A549 (cell line): ENCODE data around the gene UBN2. TPM values are rescaled to one million over a fixed set of nuclear protein-coding genes. Genes with fewer than 3 reads are reported as not detected.

Experiments
- ATAC-seq, 2 experiments: fragments of 200-7000 bp in 1 of 2; fragments of >200 bp in 1 of 2; cut with Nextera tagmentation in 1 of 2; cut with Tn5 transposase in 1 of 2; 3 replicates each; pipeline versions ENCODE4 v1.8.0 to v1.9.1; 2018 to 2020; ENCODE audit warnings: mild to moderate bottlenecking in 1 of 2, moderate library complexity in 1 of 2
- CTCF ChIA-PET: fragments of 300-600 bp; sonication (Branson Sonifier 250); formaldehyde crosslinking; extraction: SDS; loops from one replicate; lab custom pipeline; 2021; ENCODE audit warnings: antibody characterized with exemption, inconsistent platforms; lab: Yijun Ruan, JAX
- POLR2A ChIA-PET: fragments of 350-600 bp; formaldehyde crosslinking; extraction: SDS; loops from one replicate; lab custom pipeline; 2021; ENCODE audit warnings: antibody characterized with exemption, inconsistent platforms; lab: Yijun Ruan, JAX
- DNase-seq, 2 experiments: peaks; one replicate each; pipeline versions ENCODE4 v3.0.0 to v3.0.0-alpha.2; 2011 to 2016; ENCODE audit warnings: low read depth in 1 of 2, low spot score in 1 of 2
- FAIRE-seq: peaks from 2 replicates; lab custom pipeline; 2011; peaks lifted over from hg19 to GRCh38; lab: Jason Lieb, UNC
- H3K27ac ChIP-seq, 2 experiments: fragments of >200 bp; sonication (Bioruptor Twin); formaldehyde crosslinking; 3 replicates each; pipeline ENCODE4 v1.5.1; 2016 to 2017
- H3K4me1 ChIP-seq: fragments of >200 bp; sonication (Bioruptor Twin); formaldehyde crosslinking; 3 replicates; pipeline ENCODE4 v1.6.1; 2016
- H3K4me2 ChIP-seq: fragments of >200 bp; sonication (Bioruptor Twin); formaldehyde crosslinking; 3 replicates; pipeline ENCODE4 v1.6.1; 2016
- H3K4me3 ChIP-seq: fragments of >200 bp; sonication (Bioruptor Twin); formaldehyde crosslinking; 3 replicates; pipeline ENCODE4 v1.5.1; 2016
- H3K9me3 ChIP-seq: fragments of >200 bp; sonication (Bioruptor Twin); formaldehyde crosslinking; 3 replicates; pipeline ENCODE4 v1.6.1; 2016
- BCL3 ChIP-seq: fragments of >200 bp; sonication (Bioruptor Twin); formaldehyde crosslinking; IDR thresholded peaks from 3 replicates; pipeline ENCODE4 v1.6.1; 2016
- BHLHE40 ChIP-seq: IDR thresholded peaks from 2 replicates; pipeline ENCODE4 v1.6.1; 2012; ENCODE audit warnings: low read depth, low read length, inconsistent platforms
- CHD2 ChIP-seq: fragments of 150-350 bp; IDR thresholded peaks from 2 replicates; pipeline ENCODE4 v1.6.1; 2014; ENCODE audit warnings: low read length; ENCODE audit not compliant: partially characterized antibody
- CHD4 ChIP-seq: fragments of 200-600 bp; sonication (generic); IDR thresholded peaks from 2 replicates; pipeline ENCODE4 v1.6.1; 2016; ENCODE audit warnings: antibody characterized with exemption, mild to moderate bottlenecking, borderline replicate concordance
- EP300 ChIP-seq, 2 experiments: fragments of >200 bp; sonication (Bioruptor Twin); formaldehyde crosslinking; IDR thresholded peaks; 2 replicates in 1 of 2; 3 replicates in 1 of 2; pipeline ENCODE4 v1.6.1; 2016 to 2017
- FOSL2 ChIP-seq, 2 experiments: fragments of 450-650 bp in 1 of 2; fragments of >200 bp in 1 of 2; sonication (Bioruptor Twin) in 1 of 2; formaldehyde crosslinking; IDR thresholded peaks; 2 replicates each; pipeline versions ENCODE4 v1.5.0 to v1.6.1; 2016 to 2020; ENCODE audit warnings: mild to moderate bottlenecking in 1 of 2, moderate library complexity in 1 of 2
- HEYL ChIP-seq: fragments of 250-450 bp; sonication (Bioruptor Pico); IDR thresholded peaks from 2 replicates; pipeline ENCODE4 v1.8.0; 2021; ENCODE audit warnings: mild to moderate bottlenecking, moderate library complexity
- HMGXB4 ChIP-seq: fragments of 250-450 bp; sonication (Bioruptor Pico); IDR thresholded peaks from 2 replicates; pipeline ENCODE4 v1.5.0; 2021; ENCODE audit warnings: mild to moderate bottlenecking, moderate library complexity, borderline replicate concordance
- HOXB13 ChIP-seq: fragments of 250-450 bp; sonication (Bioruptor Pico); IDR thresholded peaks from 2 replicates; pipeline ENCODE4 v1.5.0; 2020; ENCODE audit warnings: low read depth, mild to moderate bottlenecking, moderate library complexity
- KDM1A ChIP-seq: fragments of 200-600 bp; sonication (generic); IDR thresholded peaks from 2 replicates; pipeline ENCODE4 v1.6.1; 2016; ENCODE audit warnings: low read depth, mild to moderate bottlenecking
- MAFK ChIP-seq: fragments of 450-650 bp; IDR thresholded peaks from 2 replicates; pipeline ENCODE4 v1.6.1; 2014; ENCODE audit not compliant: partially characterized antibody
- POLR2A ChIP-seq: IDR thresholded peaks from 2 replicates; pipeline ENCODE4 v1.6.1; 2012; ENCODE audit warnings: mild to moderate bottlenecking, low read length
- REST ChIP-seq: fragments of 200-600 bp; sonication (generic); IDR thresholded peaks from 2 replicates; pipeline ENCODE4 v1.6.1; 2016; ENCODE audit warnings: antibody characterized with exemption, mild to moderate bottlenecking, moderate library complexity
- RNF2 ChIP-seq: fragments of 200-600 bp; sonication (generic); IDR thresholded peaks from 2 replicates; pipeline ENCODE4 v1.6.1; 2016; ENCODE audit warnings: low read depth, mild to moderate bottlenecking, antibody characterized with exemption, moderate library complexity, borderline replicate concordance
- TFCP2L1 ChIP-seq: fragments of 250-450 bp; sonication (Bioruptor Pico); IDR thresholded peaks from 2 replicates; pipeline ENCODE4 v1.5.0; 2021; ENCODE audit warnings: mild to moderate bottlenecking
- USF2 ChIP-seq: fragments of 450-650 bp; IDR thresholded peaks from 2 replicates; pipeline ENCODE4 v1.6.1; 2014; ENCODE audit warnings: antibody characterized with exemption
- ZFP36 ChIP-seq: fragments of 450-650 bp; IDR thresholded peaks from 2 replicates; pipeline ENCODE4 v1.6.1; 2014; ENCODE audit warnings: borderline replicate concordance; ENCODE audit not compliant: partially characterized antibody
- ZSCAN20 ChIP-seq: fragments of 250-450 bp; sonication (Bioruptor Pico); IDR thresholded peaks from 2 replicates; pipeline ENCODE4 v1.8.0; 2022; ENCODE audit warnings: mild to moderate bottlenecking, moderate library complexity
- WGBS: methylation state at CpG from one replicate; pipeline ENCODE4 v1.1.6; 2017; ENCODE audit errors: missing lambda C conversion rate; 5-methylcytosine and 5-hydroxymethylcytosine counted together
- polyA plus RNA-seq, 4 experiments: library from polyadenylated mRNA; depleted of rRNA in 3 of 4; stranded (reverse); fragments of >200 nt; fragmentation: RNase III in 1 of 4; extraction: RNeasy Plus Mini Kit Qiagen cat#74134 plus additional on column Dnase treatment in 1 of 4; gene quantifications; 2 replicates in 3 of 4; 3 replicates in 1 of 4; pipeline ENCODE4 v1.2.3, GENCODE V29; 2011 to 2017
- TF ChIP-seq, protein P1 (sequence below): fragments of >200 bp; sonication (Bioruptor Twin); formaldehyde crosslinking; IDR thresholded peaks from 3 replicates; pipeline ENCODE4 v1.5.1; 2016

The UBN2 gene
- polyA plus RNA-seq, 2 of the 4 experiments (the other 2 are of a cell fraction), result 2.1 to 5.7 TPM

DNA sequence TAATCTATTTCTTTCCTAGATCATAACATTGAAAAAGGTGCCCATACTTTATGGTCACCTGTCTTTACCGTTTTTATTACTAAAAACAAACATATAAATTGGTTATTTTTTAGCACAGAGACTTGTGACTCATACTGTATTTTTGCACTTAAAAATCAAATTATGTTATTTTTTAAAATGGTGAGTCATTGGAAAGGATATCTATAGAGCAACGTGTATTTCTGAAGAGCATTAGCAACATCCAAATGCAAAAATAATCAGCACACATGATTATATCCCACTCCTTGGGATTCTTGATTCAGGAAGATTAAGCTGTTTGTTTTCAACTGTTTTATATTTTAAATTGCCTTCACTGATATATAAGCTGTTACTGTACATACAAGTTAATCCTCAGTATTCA, 69.4 kb downstream of the UBN2 start:
- FAIRE-seq, result no peak
- DNase-seq, result no peak
- no peak for ATAC-seq
- H3K4me2 ChIP-seq, result no peak overlapping the region
- no peak for TF ChIP-seq REST
- TF ChIP-seq FOSL2 (IDR thresholded peaks at IDR 0.05), result no peak
- TF ChIP-seq FOSL2 (CRISPR knock-in tag; IDR thresholded peaks at IDR 0.05), result peak; percentile 42; the same call in 1 of the 2 replicates
- no peak for TF ChIP-seq USF2
- TF ChIP-seq KDM1A, result no peak
- no peak for TF ChIP-seq BHLHE40
- no peak for TF ChIP-seq CHD2
- no peak for TF ChIP-seq HEYL (CRISPR knock-in tag)
- WGBS, result 42% methylated on average over 2 of the region's 2 CpGs
- peaks cover 20% of the 10 kb centered on the region for H3K4me1 ChIP-seq
- no peaks in the 10 kb centered on the region for H3K9me3 ChIP-seq
- ChIA-PET POLR2A (no interaction called here), CTCF (no interaction called here)
- no peak overlapping the region for H3K27ac ChIP-seq
- H3K4me3 ChIP-seq, result no peak overlapping the region

- DNase-seq, result no peak
- 85% methylated on average over 1 of the region's 1 CpG for WGBS
- no peaks in the 10 kb centered on the region for H3K9me3 ChIP-seq
- H3K4me1 ChIP-seq, result peaks cover 5% of the 10 kb centered on the region
- no peak overlapping the region for H3K4me3 ChIP-seq
- ChIA-PET POLR2A (no interaction called here), CTCF (no interaction called here)
- FAIRE-seq, result no peak
- TF ChIP-seq EP300 (IDR thresholded peaks at IDR 0.05), result no peak
- no peak for TF ChIP-seq HOXB13 (CRISPR knock-in tag)
- no peak for TF ChIP-seq MAFK
- ATAC-seq, result no peak
- no peak overlapping the region for H3K27ac ChIP-seq
- no peak overlapping the region for H3K4me2 ChIP-seq
These were observed 73.5 kb downstream of the UBN2 start for GRCh38 chr7:139304517-139304916.

GRCh38 chr7:139317939-139318505, 87.0 kb downstream of the UBN2 start:
- H3K4me3 ChIP-seq, result no peak overlapping the region
- FAIRE-seq (no peak), DNase-seq (no peak), ATAC-seq (no peak)
- CTCF ChIA-PET, result interaction anchor here (1.4 kb wide), 1 partner anchor 22 kb away, joined by 3 read pairs; no protein-coding TSS in a partner anchor
- 92% methylated on average over 5 of the region's 5 CpGs for WGBS
- H3K9me3 ChIP-seq, result no peaks in the 10 kb centered on the region
- H3K27ac ChIP-seq, result no peak overlapping the region
- POLR2A ChIA-PET, result no interaction called here
- no peak overlapping the region for H3K4me2 ChIP-seq
- no peaks in the 10 kb centered on the region for H3K4me1 ChIP-seq
- TF ChIP-seq MAFK (no peak), HOXB13 (CRISPR knock-in tag) (no peak), CHD4 (no peak), ZFP36 (no peak), HMGXB4 (CRISPR knock-in tag) (no peak), TFCP2L1 (no peak), EP300 (IDR thresholded peaks at IDR 0.05) (no peak), FOSL2 (IDR thresholded peaks at IDR 0.05) (no peak), FOSL2 (CRISPR knock-in tag; IDR thresholded peaks at IDR 0.05) (no peak), RNF2 (no peak), HEYL (CRISPR knock-in tag) (no peak), BCL3 (no peak), ZSCAN20 (CRISPR knock-in tag) (no peak), USF2 (no peak), POLR2A (no peak)
- TF ChIP-seq, protein P1, sequence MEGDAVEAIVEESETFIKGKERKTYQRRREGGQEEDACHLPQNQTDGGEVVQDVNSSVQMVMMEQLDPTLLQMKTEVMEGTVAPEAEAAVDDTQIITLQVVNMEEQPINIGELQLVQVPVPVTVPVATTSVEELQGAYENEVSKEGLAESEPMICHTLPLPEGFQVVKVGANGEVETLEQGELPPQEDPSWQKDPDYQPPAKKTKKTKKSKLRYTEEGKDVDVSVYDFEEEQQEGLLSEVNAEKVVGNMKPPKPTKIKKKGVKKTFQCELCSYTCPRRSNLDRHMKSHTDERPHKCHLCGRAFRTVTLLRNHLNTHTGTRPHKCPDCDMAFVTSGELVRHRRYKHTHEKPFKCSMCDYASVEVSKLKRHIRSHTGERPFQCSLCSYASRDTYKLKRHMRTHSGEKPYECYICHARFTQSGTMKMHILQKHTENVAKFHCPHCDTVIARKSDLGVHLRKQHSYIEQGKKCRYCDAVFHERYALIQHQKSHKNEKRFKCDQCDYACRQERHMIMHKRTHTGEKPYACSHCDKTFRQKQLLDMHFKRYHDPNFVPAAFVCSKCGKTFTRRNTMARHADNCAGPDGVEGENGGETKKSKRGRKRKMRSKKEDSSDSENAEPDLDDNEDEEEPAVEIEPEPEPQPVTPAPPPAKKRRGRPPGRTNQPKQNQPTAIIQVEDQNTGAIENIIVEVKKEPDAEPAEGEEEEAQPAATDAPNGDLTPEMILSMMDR, result no peak
